ES-I3 (cell line): ENCODE data around the gene ZDHHC22.
A peak's percentile ranks its signal among the peaks of the same experiment; 100 is the strongest.
"Not testable (repeated sequence)": the region's sequence is repeated elsewhere in the genome, so short reads cannot be mapped to it uniquely, and the experiment has no call there.

Source experiments
- H3K36me3 ChIP-seq: 2 replicates; pipeline ENCODE4 v1.6.1; 2013; ENCODE audit warnings: mild to moderate bottlenecking, low read length, control low read depth, moderate library complexity; ENCODE audit not compliant: insufficient read depth
- H3K4me1 ChIP-seq: 2 replicates; pipeline ENCODE4 v1.6.1; 2013; ENCODE audit warnings: mild to moderate bottlenecking, control low read depth, low read length; ENCODE audit not compliant: insufficient read depth
- H3K9ac ChIP-seq: 2 replicates; pipeline ENCODE4 v1.6.1; 2013; ENCODE audit warnings: low read depth, mild to moderate bottlenecking, low read length, moderate library complexity
- H3K9me3 ChIP-seq: 2 replicates; pipeline ENCODE4 v1.6.1; 2013; ENCODE audit warnings: mild to moderate bottlenecking, low read length, moderate library complexity; ENCODE audit not compliant: control insufficient read depth, insufficient read depth

The ZDHHC22 gene

GRCh38 chr14:77173911-77174617 lies 32.5 kb upstream of the ZDHHC22 start:
- H3K36me3 ChIP-seq, H3K4me1 ChIP-seq, H3K9ac ChIP-seq, H3K9me3 ChIP-seq: not testable (repeated sequence)

DNA sequence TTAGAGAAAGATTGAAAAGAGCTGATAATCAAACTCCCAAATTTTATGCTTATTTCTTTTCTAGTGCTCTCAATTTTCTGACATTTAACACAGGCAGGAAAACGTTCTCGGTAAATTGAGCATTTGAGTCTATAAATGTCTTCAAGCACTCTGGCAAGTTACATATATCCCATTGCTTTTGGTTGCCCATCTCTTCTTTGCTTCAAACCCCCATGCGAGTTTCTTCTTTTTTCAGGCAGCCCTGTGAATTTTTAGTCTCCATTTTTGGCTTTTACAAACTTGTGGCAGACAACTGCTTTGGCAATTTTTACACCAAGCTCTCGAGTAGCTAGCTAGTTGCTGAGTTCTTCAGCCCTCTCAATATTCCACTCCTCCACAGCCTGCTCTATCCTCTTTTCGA lies 31.3 kb upstream of the ZDHHC22 start:
- no peaks in the 10 kb centered on the region for H3K4me1 ChIP-seq
- H3K9me3 ChIP-seq: peaks cover 7% of the 10 kb centered on the region; the same call in 1 of the 2 replicates
- H3K36me3 ChIP-seq: no peaks in the 10 kb centered on the region
- H3K9ac ChIP-seq: no peak overlapping the region

DNA sequence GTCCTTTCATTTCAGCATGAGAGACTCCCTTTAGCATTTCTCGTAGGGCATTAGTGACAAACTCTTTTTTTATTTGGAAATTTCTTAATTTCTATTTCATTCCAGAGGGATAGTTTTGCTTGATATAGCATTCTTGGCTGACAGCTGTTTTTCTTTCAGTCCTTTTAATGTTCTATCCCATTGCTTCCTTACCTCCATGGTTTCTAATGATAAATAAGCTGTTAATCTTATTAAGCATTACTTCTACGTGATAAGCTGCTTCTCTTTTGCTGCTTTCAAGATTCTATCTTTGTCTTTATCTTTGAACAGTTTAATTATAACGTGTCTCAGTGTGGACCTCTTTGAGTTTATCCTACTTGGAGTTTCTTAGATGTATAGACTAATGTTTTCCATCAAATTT lies 28.5 kb upstream of the ZDHHC22 start:
- Histone ChIP-seq H3K36me3 (no peaks in the 10 kb centered on the region), H3K4me1 (no peaks in the 10 kb centered on the region), H3K9ac (no peak overlapping the region), H3K9me3 (peaks cover 7% of the 10 kb centered on the region; the same call in 1 of the 2 replicates)

DNA sequence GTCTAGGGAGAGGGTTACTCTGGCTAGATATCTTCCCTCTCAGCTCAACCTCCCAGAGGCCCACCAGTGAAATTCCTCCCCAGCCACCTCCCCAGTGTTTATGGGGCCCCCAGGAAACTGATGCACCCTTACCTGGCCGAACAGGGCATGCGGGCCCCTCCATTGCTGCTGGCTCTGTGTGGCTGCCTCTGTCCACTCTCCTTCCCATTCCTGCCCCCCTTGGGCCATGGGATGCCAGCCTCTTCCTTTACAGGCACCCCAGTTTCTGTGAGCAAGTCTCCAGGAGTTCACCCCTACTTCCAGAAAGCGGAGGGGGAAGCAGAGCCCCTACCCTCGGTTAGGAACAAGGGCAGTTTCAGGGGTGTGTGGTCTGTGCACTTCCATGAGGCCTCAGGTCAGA lies 19.4 kb upstream of the ZDHHC22 start:
- Histone ChIP-seq H3K9ac (no peak overlapping the region), H3K4me1 (no peaks in the 10 kb centered on the region), H3K36me3 (no peaks in the 10 kb centered on the region), H3K9me3 (no peaks in the 10 kb centered on the region)

GRCh38 chr14:77158882-77159255 lies 17.3 kb upstream of the ZDHHC22 start:
- Histone ChIP-seq H3K9me3 (no peaks in the 10 kb centered on the region), H3K36me3 (no peaks in the 10 kb centered on the region), H3K4me1 (no peaks in the 10 kb centered on the region), H3K9ac (no peak overlapping the region)

- H3K9me3 ChIP-seq: no peaks in the 10 kb centered on the region
- H3K4me1 ChIP-seq: no peaks in the 10 kb centered on the region
- H3K9ac ChIP-seq: peak overlapping the region; percentile 9; the same call in 1 of the 2 replicates
- H3K36me3 ChIP-seq: no peaks in the 10 kb centered on the region
Observed at GRCh38 chr14:77158175-77158881, 16.7 kb upstream of the ZDHHC22 start.

DNA sequence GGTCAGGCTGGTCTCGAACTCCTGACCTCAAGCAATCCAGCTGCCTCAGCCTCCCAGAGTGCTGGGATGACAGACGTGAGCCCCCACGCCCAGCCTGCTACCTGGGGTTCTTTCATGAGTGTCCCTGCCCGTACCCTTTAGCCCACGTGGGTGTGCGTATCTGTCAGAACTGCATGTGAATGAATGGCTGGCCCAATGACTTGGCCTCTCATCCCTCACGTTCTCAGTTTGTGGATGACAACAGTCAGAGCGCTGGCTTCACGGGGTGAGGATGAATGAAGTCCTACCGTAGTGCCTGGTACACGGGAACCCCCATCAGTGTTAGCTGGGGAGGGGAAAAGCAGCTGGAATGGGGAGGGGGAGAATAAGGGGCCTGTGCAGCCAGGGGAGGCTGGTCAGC lies 16.1 kb upstream of the ZDHHC22 start:
- peak overlapping the region; percentile 9; the same call in 1 of the 2 replicates for H3K9ac ChIP-seq
- H3K9me3 ChIP-seq: no peaks in the 10 kb centered on the region
- no peaks in the 10 kb centered on the region for H3K4me1 ChIP-seq
- no peaks in the 10 kb centered on the region for H3K36me3 ChIP-seq

GRCh38 chr14:77155083-77155482 lies 13.5 kb upstream of the ZDHHC22 start:
- 0 out of 2 replicates have a peak, but pooled peaks cover 3% of the 10 kb centered on the region for H3K4me1 ChIP-seq
- H3K9me3 ChIP-seq: no peaks in the 10 kb centered on the region
- H3K9ac ChIP-seq: no peak overlapping the region
- no peaks in the 10 kb centered on the region for H3K36me3 ChIP-seq

DNA sequence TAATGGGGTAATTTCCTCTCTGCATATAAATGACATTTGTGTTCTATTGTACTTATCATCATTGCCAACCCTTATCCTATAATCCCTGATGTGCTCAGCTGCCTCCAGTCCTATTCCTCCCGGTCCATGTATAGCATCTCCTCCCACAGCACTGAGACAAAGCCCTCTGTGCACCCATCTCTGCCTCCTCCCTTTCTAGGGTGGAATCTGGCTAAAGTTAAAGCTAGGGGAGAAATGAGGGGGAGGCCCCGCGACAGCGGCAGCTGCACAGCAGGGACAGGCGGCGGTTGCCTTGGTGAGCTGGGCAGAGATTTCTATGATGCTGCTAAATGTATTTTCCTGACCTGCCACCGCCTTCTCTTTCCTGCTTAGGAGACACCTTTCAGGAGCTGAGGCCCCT lies 12.8 kb upstream of the ZDHHC22 start:
- Histone ChIP-seq H3K36me3 (no peaks in the 10 kb centered on the region), H3K9me3 (no peaks in the 10 kb centered on the region), H3K4me1 (0 out of 2 replicates have a peak, but pooled peaks cover 3% of the 10 kb centered on the region), H3K9ac (no peak overlapping the region)

DNA sequence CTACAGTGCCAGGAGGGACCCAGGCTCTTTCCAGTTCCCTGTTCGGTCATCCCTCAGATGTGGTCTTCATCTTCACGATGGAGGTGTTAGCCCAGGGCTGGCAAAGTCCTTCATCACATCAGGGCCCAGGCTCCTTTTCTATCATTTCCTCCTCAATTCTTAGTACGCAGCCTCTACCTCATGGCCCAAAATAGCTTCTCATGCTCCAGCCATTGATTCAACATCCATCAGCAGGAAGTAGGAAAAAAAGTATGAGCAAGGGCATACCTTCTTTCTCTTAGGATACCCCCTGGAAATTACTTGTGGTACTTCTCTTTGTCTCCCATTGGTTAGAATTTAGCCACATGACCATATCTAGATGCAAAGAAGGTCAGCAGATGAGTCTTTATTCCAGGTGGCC lies 12.2 kb upstream of the ZDHHC22 start:
- no peak overlapping the region for H3K9ac ChIP-seq
- H3K9me3 ChIP-seq: no peaks in the 10 kb centered on the region
- no peaks in the 10 kb centered on the region for H3K36me3 ChIP-seq
- H3K4me1 ChIP-seq: 0 out of 2 replicates have a peak, but pooled peaks cover 3% of the 10 kb centered on the region

DNA sequence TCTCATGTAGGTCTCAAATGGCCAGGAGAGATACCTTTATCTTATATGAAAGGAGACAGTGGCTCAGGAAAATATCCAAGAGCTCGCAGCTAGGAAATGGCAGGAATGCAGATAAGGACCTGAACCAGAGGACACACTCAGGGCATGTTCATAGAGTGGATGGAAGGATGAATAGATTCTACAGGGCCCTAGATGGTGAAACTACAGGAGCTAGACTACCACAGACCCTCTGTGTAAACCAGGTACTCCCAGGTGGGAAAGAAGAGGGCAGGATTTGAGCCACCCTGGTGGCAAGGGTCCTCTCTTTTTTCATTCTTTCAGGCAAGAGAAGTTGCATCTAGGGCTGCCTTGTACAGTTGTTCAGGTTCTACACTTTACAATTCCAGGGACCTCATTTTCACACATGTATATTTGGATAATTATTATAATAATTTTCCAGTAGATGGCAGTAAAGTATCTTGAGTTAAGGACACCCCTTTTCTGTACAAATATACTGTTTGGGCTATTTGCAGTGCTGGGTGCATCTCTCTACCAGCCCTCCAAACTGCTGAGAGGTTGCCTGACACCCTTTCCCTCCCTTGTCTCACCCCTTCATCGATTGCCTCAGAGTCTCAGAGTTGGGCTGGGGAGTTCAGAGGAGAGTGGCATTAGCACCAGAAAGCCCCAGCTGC lies 10.5 kb upstream of the ZDHHC22 start:
- Histone ChIP-seq H3K9ac (no peak overlapping the region), H3K9me3 (no peaks in the 10 kb centered on the region), H3K4me1 (0 out of 2 replicates have a peak, but pooled peaks cover 3% of the 10 kb centered on the region)

GRCh38 chr14:77151245-77151644 lies 9.7 kb upstream of the ZDHHC22 start:
- Histone ChIP-seq H3K9me3 (no peaks in the 10 kb centered on the region), H3K9ac (no peak overlapping the region), H3K4me1 (peaks cover 6% of the 10 kb centered on the region; the same call in 1 of the 2 replicates), H3K36me3 (no peaks in the 10 kb centered on the region)

More for the DNA sequence above, 10.5 kb upstream of the ZDHHC22 start:
- no peaks in the 10 kb centered on the region for H3K36me3 ChIP-seq

- no peaks in the 10 kb centered on the region for H3K9me3 ChIP-seq
- H3K9ac ChIP-seq: no peak overlapping the region
- no peaks in the 10 kb centered on the region for H3K36me3 ChIP-seq
- H3K4me1 ChIP-seq: peaks cover 32% of the 10 kb centered on the region
Observed at GRCh38 chr14:77148510-77149231, 7.1 kb upstream of the ZDHHC22 start.
